OCI-LY7 (cell line): ENCODE measurements around the gene HPSE2. TPM values are rescaled to one million over a fixed set of nuclear protein-coding genes. Genes with fewer than 3 reads are reported as not detected.

Experiments used
- BruUV-seq: library from RNA; stranded (reverse); fragments of 400-500 nt; replicated peaks from 2 replicates; lab custom pipeline; 2021; lab: Mats Ljungman, UMichigan
- CTCF ChIA-PET: fragments of 300-600 bp; sonication (Branson Sonifier 250); formaldehyde crosslinking; loops from one replicate; lab custom pipeline; 2022; ENCODE audit warnings: antibody characterized with exemption; ENCODE audit not compliant: unreplicated experiment; lab: Charles Lee
- POLR2A ChIA-PET: fragments of 300-600 bp; sonication (Branson Sonifier 250); formaldehyde crosslinking; loops from one replicate; lab custom pipeline; 2022; ENCODE audit warnings: antibody characterized with exemption; lab: Charles Lee
- DNase-seq: peaks from one replicate; pipeline ENCODE4 v3.0.0-alpha.2; 2015; ENCODE audit warnings: low spot score
- H2AFZ ChIP-seq: fragments of 200-600 bp; sonication (generic), shearing (Covaris generic); 2 replicates; pipeline ENCODE4 v1.6.1; 2014; ENCODE audit warnings: mild to moderate bottlenecking, antibody characterized with exemption, low read length, moderate library complexity
- H3K27ac ChIP-seq: fragments of 200-600 bp; sonication (generic); 2 replicates; pipeline ENCODE4 v1.5.1; 2014; ENCODE audit warnings: mixed run types, low read depth, mild to moderate bottlenecking, moderate library complexity, low read length, inconsistent platforms; ENCODE audit not compliant: poor library complexity, severe bottlenecking
- H3K36me3 ChIP-seq: fragments of 200-600 bp; sonication (generic); 2 replicates; pipeline ENCODE4 v1.6.1; 2014; ENCODE audit warnings: mild to moderate bottlenecking, antibody characterized with exemption, low read length, moderate library complexity, mixed read lengths; ENCODE audit not compliant: insufficient read depth
- H3K4me1 ChIP-seq: fragments of 200-600 bp; sonication (generic); 2 replicates; pipeline ENCODE4 v1.5.1; 2014; ENCODE audit warnings: mild to moderate bottlenecking, low read length; ENCODE audit not compliant: insufficient read depth, poor library complexity, severe bottlenecking
- H3K4me2 ChIP-seq: fragments of 200-600 bp; sonication (generic); 2 replicates; pipeline ENCODE4 v1.6.1; 2014; ENCODE audit warnings: mild to moderate bottlenecking, low read length
- H3K4me3 ChIP-seq: fragments of 200-600 bp; sonication (generic); 2 replicates; pipeline ENCODE4 v1.5.1; 2014; ENCODE audit warnings: mild to moderate bottlenecking, low read depth, low read length; ENCODE audit not compliant: poor library complexity, severe bottlenecking
- H3K79me2 ChIP-seq: fragments of 200-600 bp; sonication (generic); 2 replicates; pipeline ENCODE4 v1.6.1; 2016; ENCODE audit warnings: low read depth, mild to moderate bottlenecking, low read length, moderate library complexity, mixed read lengths; ENCODE audit not compliant: insufficient read depth
- H3K9me2 ChIP-seq: fragments of 200-600 bp; sonication (generic); 2 replicates; pipeline ENCODE4 v1.6.1; 2016; ENCODE audit warnings: mild to moderate bottlenecking, low read length, mixed read lengths; ENCODE audit not compliant: insufficient read depth
- H3K9me3 ChIP-seq: fragments of 200-600 bp; sonication (generic); 2 replicates; pipeline ENCODE4 v1.6.1; 2014; ENCODE audit warnings: mild to moderate bottlenecking, mixed run types, low read length, mixed read lengths
- H4K20me1 ChIP-seq: fragments of 200-600 bp; sonication (generic); 2 replicates; pipeline ENCODE4 v1.6.1; 2014; ENCODE audit warnings: mild to moderate bottlenecking, antibody characterized with exemption, low read length, moderate library complexity, mixed read lengths; ENCODE audit not compliant: insufficient read depth
- CTCF ChIP-seq: fragments of 200-600 bp; sonication (generic); conservative IDR thresholded peaks from 2 replicates; pipeline ENCODE4 v1.5.1; 2014; ENCODE audit warnings: mild to moderate bottlenecking, antibody characterized with exemption, low read length, moderate library complexity, mixed read lengths
- EZH2phosphoT487 ChIP-seq: fragments of 200-600 bp; sonication (generic); IDR thresholded peaks from 2 replicates; pipeline ENCODE4 v1.6.1; 2018; ENCODE audit warnings: low read depth, borderline replicate concordance, mild to moderate bottlenecking, mixed run types, antibody characterized with exemption, low read length, moderate library complexity, mixed read lengths
- intact Hi-C: fragments of 100-400 bp; cut with micrococcal nuclease; formaldehyde crosslinking; loops from one replicate; pipeline ENCODE4 v1.10.0; 2022; ENCODE audit not compliant: unreplicated experiment
- total RNA-seq, 2 experiments: library from RNA; depleted of rRNA in 1 of 2; stranded (reverse); fragments of >200 nt in 1 of 2; shearing (Covaris generic) in 1 of 2; gene quantifications; 2 replicates each; pipeline ENCODE4 v1.2.3, GENCODE V29; 2014 to 2022

Gene HPSE2
- total RNA-seq, 2 experiments from 2014 or later = not detected

DNA sequence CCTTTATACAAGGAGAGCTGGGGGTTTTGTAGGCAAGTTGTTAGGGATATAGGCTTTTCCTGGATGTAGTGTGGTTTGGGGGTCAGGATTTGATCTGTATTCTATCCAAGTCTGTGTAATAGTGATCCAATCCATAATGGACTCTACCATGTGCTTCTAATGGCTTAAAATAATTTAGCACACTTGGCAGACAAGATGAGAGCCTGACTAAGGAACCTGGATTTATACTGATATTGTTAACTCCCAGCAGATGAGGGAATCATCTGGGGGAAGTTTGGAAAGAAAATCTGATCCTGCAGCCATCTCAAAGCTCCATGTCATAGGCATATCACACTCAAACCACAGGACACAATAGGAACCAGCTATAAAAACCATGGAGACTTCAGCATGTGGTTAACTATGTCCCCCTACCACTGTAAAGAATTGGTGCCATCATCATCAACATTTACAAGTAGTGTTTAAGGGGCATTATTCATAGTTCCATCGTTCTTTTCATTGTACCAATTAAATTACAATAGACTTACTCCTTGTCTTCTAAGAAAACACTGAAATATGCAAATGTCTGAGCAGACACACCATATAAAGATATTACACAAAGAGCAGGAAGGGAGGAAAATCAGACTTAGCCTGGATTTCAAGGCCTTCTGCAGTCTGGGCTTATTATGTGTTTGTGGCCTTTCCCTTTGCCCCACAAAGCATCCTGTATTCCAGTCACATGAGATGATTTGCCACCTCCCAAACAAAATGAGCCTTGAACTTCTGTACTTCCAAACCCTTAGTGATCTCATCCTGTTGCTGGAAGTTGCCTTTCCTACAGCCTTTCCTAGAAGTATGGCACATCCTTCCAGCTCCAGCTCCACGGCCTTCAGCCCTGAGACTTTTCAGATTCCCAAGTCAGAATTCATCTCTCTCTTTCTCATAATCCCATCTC, 766.4 kb downstream of the HPSE2 start:
- Histone ChIP-seq H3K79me2 (no peaks in the 10 kb centered on the region), H3K9me2 (no peaks in the 10 kb centered on the region), H3K4me3 (no peak overlapping the region), H3K4me2 (no peak overlapping the region), H3K27ac (no peak overlapping the region), H3K4me1 (peaks cover 3% of the 10 kb centered on the region), H4K20me1 (no peaks in the 10 kb centered on the region), H3K36me3 (no peaks in the 10 kb centered on the region), H2AFZ (no peak overlapping the region), H3K9me3 (no peaks in the 10 kb centered on the region)
- CTCF ChIA-PET = no interaction called here
- POLR2A ChIA-PET = no interaction called here
- TF ChIP-seq CTCF = no peak
- TF ChIP-seq EZH2phosphoT487 = no peak
- no peak for DNase-seq
- no TSS peak for BruUV-seq
- intact Hi-C loops = loop anchor here (10.0 kb wide), 1 partner anchor 554 kb away; no protein-coding TSS in a partner anchor

GRCh38 chr10:98467506-98468318, 767.9 kb downstream of the HPSE2 start:
- BruUV-seq = no TSS peak
- Histone ChIP-seq H4K20me1 (no peaks in the 10 kb centered on the region), H3K79me2 (no peaks in the 10 kb centered on the region), H3K4me3 (peak overlapping the region; percentile 61), H3K4me1 (peaks cover 3% of the 10 kb centered on the region), H3K27ac (no peak overlapping the region), H3K36me3 (no peaks in the 10 kb centered on the region), H2AFZ (peak overlapping the region; percentile 95), H3K9me3 (no peaks in the 10 kb centered on the region), H3K9me2 (no peaks in the 10 kb centered on the region), H3K4me2 (peak overlapping the region; percentile 64)
- ChIA-PET CTCF (no interaction called here), POLR2A (interaction anchor here (0.5 to 0.6 kb wide), 2 partner anchors 14 to 17 kb away, joined by 3 read pairs; no protein-coding TSS in a partner anchor)
- intact Hi-C loops = loop anchor here (1.0 to 10.0 kb wide), 4 partner anchors 197 to 779 kb away; no protein-coding TSS in a partner anchor
- TF ChIP-seq CTCF (peak; percentile 85), EZH2phosphoT487 (no peak)
- peak; percentile 86 for DNase-seq
